Lower lobe of right lung (tissue), 2 donors: ENCODE data around the gene KIF16B. TPM values are rescaled to one million over a fixed set of nuclear protein-coding genes. Genes with fewer than 3 reads are reported as not detected.

Experiments used
- ATAC-seq, 2 donors: fragments of 200-7000 bp; cut with Tn5 transposase; one replicate each; pipeline ENCODE4 v1.9.1; 2020 to 2022; ENCODE audit warnings: mild to moderate bottlenecking in 2 of 2, moderate library complexity in 2 of 2
- DNase-seq: peaks from one replicate; pipeline ENCODE4 v3.0.0-alpha.2; 2020
- H3K27ac ChIP-seq: fragments of 200-600 bp; one replicate; pipeline ENCODE4 v1.8.0; 2022
- H3K27me3 ChIP-seq: fragments of 200-600 bp; one replicate; pipeline ENCODE4 v1.8.0; 2022; ENCODE audit warnings: low read depth
- H3K36me3 ChIP-seq: fragments of 200-600 bp; one replicate; pipeline ENCODE4 v1.8.0; 2022; ENCODE audit warnings: mild to moderate bottlenecking
- H3K4me1 ChIP-seq: fragments of 200-600 bp; one replicate; pipeline ENCODE4 v1.8.0; 2022
- H3K4me3 ChIP-seq: fragments of 200-600 bp; one replicate; pipeline ENCODE4 v1.8.0; 2022; ENCODE audit warnings: mild to moderate bottlenecking
- H3K9me3 ChIP-seq: fragments of 200-600 bp; one replicate; pipeline ENCODE4 v1.8.0; 2022
- CTCF ChIP-seq: fragments of 200-600 bp; IDR thresholded peaks from one replicate; pipeline ENCODE4 v1.8.0; 2022; ENCODE audit warnings: antibody characterized with exemption, mild to moderate bottlenecking
- intact Hi-C: fragments of 100-400 bp; cut with DNase I; formaldehyde crosslinking; loops from one replicate; pipeline ENCODE4 v1.11.0; 2022
- total RNA-seq: library from RNA; stranded (reverse); fragmentation: NEBNext Ultra II Directional; extraction: Animal tissue kit (Norgen Biotek cat#: 25700); gene quantifications from one replicate; pipeline ENCODE4 v1.2.1, GENCODE V29; 2021
- donor health status: DM: no; HTN: yes; CAD: no; lungs with severe emphysema.

Gene KIF16B
- total RNA-seq, 1 donor from 2014 or later, result 25.1 TPM

- Histone ChIP-seq H3K9me3 (no peaks in the 10 kb centered on the region), H3K4me1 (no peaks in the 10 kb centered on the region), H3K4me3 (no peak overlapping the region), H3K36me3 (peaks cover 31% of the 10 kb centered on the region), H3K27me3 (no peaks in the 10 kb centered on the region), H3K27ac (no peak overlapping the region)
- ATAC-seq, result no peak
- no peak for DNase-seq
- no peak for TF ChIP-seq CTCF
- intact Hi-C loops, result no loop called here
Measured at GRCh38 chr20:16381444-16381843, 191.8 kb downstream of the KIF16B start.

GRCh38 chr20:16378712-16379370, 194.4 kb downstream of the KIF16B start:
- no peaks in the 10 kb centered on the region for H3K9me3 ChIP-seq
- no peak for ATAC-seq
- peaks cover 35% of the 10 kb centered on the region for H3K36me3 ChIP-seq
- H3K4me1 ChIP-seq, result no peaks in the 10 kb centered on the region
- no peaks in the 10 kb centered on the region for H3K27me3 ChIP-seq
- no peak for TF ChIP-seq CTCF
- no peak overlapping the region for H3K27ac ChIP-seq
- H3K4me3 ChIP-seq, result no peak overlapping the region
- no peak for DNase-seq
- intact Hi-C loops, result no loop called here

DNA sequence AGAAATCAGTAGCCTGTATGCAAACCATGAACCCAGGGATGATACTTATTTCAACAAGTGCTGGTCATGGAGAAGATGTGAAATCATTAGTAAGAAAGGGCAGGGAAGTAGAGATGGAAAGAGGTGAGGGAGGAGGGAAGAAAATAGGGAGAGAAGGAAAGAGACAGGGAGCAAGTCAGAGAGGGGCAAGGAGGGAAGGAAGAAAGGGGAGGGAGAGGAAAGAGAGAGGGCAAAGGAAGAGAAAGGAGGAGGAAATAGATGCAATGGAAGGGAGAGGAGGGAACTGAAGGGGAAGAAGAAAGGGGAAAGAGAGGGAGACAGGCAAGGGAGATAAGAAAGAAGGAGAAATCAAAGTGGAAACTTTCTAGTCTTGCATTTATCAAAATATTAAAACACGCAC, 195.1 kb downstream of the KIF16B start:
- no peak for TF ChIP-seq CTCF
- Histone ChIP-seq H3K27ac (no peak overlapping the region), H3K27me3 (no peaks in the 10 kb centered on the region), H3K4me3 (no peak overlapping the region), H3K4me1 (no peaks in the 10 kb centered on the region), H3K36me3 (peaks cover 28% of the 10 kb centered on the region), H3K9me3 (no peaks in the 10 kb centered on the region)
- ATAC-seq, result no peak
- no peak for DNase-seq
- intact Hi-C loops, result no loop called here

GRCh38 chr20:16369441-16369840, 203.8 kb downstream of the KIF16B start:
- intact Hi-C loops, result no loop called here
- no peaks in the 10 kb centered on the region for H3K9me3 ChIP-seq
- H3K4me1 ChIP-seq, result no peaks in the 10 kb centered on the region
- no peak for TF ChIP-seq CTCF
- DNase-seq, result no peak
- peaks cover 47% of the 10 kb centered on the region for H3K36me3 ChIP-seq
- no peak for ATAC-seq
- no peaks in the 10 kb centered on the region for H3K27me3 ChIP-seq
- no peak overlapping the region for H3K27ac ChIP-seq
- H3K4me3 ChIP-seq, result no peak overlapping the region

DNA sequence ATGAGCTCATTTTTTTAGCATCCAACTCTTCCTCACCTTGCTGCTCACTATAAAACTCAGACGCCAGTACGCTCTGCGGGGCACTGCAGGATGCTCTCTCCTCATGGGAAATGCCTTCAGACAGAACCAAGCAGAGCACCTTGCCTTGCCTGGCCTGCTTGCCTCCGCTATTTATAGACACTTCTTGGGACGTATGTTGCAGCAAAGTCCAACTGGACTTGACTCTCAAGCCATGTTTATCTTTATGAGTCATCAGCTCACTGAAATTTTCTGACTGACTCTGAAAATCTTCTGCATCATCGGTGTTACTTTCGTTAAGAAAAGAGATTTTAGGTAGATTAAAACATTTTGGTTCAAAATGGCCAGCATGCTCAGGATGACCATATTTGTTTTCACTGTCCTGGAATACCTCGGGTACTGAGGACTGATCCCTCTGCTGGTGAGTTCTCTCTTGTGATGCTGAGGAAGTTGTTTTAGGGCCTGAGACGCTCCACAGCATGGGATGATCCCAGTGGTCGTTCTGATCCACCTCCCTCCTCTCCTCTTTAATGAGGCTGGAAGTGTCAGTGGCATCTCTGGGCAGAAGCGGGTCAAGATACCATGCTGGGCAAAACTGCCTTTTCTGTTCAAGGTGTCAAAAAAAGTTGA, 204.5 kb downstream of the KIF16B start:
- Histone ChIP-seq H3K9me3 (no peaks in the 10 kb centered on the region), H3K4me1 (no peaks in the 10 kb centered on the region), H3K36me3 (peaks cover 47% of the 10 kb centered on the region), H3K4me3 (no peak overlapping the region), H3K27ac (no peak overlapping the region), H3K27me3 (no peaks in the 10 kb centered on the region)
- intact Hi-C loops, result no loop called here
- no peak for DNase-seq
- no peak for TF ChIP-seq CTCF
- no peak for ATAC-seq
